Measurements from ENCODE around the gene CDC16. TPM values are rescaled to one million over a fixed set of nuclear protein-coding genes. Genes with fewer than 3 reads are reported as not detected.
A peak's percentile ranks its signal among the peaks of the same experiment; 100 is the strongest.

CDC16 gene
- total and polyA plus RNA-seq, 7 donors: 31.4 to 76.2 (median 39.4) TPM

DNA sequence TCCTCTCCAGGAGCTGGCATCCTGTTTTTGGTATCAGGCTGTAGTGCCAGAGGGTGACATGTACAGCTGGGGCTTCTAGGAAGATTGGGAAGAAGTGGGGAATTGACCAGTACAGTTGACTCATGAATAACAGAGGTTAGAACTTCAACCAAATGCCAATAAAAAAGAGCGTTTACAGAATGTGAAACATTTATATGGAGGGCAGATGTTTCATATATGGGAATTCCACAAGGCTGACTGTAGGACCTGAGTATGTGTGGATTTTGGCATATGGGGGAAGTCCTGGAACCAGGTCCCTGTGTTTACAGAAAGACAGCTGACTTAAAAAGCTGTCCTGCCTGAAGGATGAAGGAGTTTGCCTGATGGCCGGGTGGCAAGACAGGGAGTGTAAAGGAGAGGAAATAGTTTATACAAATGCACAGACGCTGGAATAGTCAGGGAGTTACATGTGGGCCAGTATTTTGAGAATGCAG, 84.8 kb downstream of the CDC16 start:
- H3K36me3 ChIP-seq: peaks cover 5 to 35% (median 20%) of the 10 kb centered on the region in 4 donors
- H3K27ac ChIP-seq: peak overlapping the region in 2 of 4 donors; percentile 34 to 38
- TF ChIP-seq, protein P1, sequence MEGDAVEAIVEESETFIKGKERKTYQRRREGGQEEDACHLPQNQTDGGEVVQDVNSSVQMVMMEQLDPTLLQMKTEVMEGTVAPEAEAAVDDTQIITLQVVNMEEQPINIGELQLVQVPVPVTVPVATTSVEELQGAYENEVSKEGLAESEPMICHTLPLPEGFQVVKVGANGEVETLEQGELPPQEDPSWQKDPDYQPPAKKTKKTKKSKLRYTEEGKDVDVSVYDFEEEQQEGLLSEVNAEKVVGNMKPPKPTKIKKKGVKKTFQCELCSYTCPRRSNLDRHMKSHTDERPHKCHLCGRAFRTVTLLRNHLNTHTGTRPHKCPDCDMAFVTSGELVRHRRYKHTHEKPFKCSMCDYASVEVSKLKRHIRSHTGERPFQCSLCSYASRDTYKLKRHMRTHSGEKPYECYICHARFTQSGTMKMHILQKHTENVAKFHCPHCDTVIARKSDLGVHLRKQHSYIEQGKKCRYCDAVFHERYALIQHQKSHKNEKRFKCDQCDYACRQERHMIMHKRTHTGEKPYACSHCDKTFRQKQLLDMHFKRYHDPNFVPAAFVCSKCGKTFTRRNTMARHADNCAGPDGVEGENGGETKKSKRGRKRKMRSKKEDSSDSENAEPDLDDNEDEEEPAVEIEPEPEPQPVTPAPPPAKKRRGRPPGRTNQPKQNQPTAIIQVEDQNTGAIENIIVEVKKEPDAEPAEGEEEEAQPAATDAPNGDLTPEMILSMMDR (IDR thresholded peaks at IDR 0.05): no peak
- intact Hi-C loops (cut with DNase I): no loop called here
- H3K9me3 ChIP-seq: no peaks in the 10 kb centered on the region
- WGBS, 2 donors: 65 to 72% methylated on average over 3 of the region's 3 CpGs
- DNase-seq: no peak
- peaks cover 0 to 56% (median 46%) of the 10 kb centered on the region in 4 donors for H3K4me1 ChIP-seq
- H3K27me3 ChIP-seq: no peaks in the 10 kb centered on the region
- H3K4me3 ChIP-seq: no peak overlapping the region

DNA sequence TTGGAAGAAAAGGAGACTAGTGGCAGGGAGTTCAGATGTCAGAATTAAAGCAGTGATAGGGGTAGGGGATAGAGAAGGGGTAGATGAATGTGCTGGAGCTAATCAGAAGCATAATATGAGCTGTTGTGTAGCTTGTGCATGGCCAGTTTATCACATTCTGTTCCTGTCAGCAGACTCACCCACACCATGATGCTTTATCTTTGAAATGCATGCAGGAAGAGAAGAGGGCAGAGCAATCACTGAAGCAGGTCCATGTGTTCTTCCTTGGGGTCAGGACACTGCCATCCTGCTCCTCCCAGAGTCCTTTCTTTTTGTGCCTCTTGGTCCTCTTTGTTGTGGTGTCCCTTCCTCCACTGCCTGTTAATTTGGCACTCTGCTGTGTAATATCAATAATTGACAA, 85.4 kb downstream of the CDC16 start:
- intact Hi-C loops (cut with DNase I): no loop called here
- no peak for DNase-seq

DNA sequence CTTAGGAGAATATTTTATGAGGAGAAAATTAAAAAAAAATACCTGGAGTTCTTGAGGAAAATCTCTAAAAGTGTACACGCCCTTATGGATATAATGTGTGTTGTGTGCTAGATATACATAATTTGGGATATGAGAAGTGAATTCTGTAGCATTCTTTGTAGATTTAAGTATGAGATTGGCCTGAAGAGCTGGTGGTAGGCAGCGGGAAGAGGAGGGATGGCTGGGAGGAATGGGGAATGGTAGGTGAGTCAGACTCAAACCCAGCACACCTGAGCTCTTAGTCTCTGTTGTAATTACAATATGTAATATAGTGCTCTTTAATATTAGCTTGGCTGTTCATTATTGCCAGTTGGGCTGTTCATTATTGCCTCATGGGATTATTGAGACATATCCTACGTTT, 86.6 kb downstream of the CDC16 start:
- H3K27me3 ChIP-seq: no peaks in the 10 kb centered on the region
- no peak for DNase-seq
- no peak overlapping the region for H3K4me3 ChIP-seq
- intact Hi-C loops (cut with DNase I): no loop called here
- TF ChIP-seq POLR2AphosphoS5 (IDR thresholded peaks at IDR 0.05) (no peak), POLR2A (IDR thresholded peaks at IDR 0.05) (no peak), EP300 (IDR thresholded peaks at IDR 0.05) (no peak)
- TF ChIP-seq, protein P1 (IDR thresholded peaks at IDR 0.05): no peak
- peaks cover 5 to 53% (median 28%) of the 10 kb centered on the region in 4 donors for H3K36me3 ChIP-seq
- no peak overlapping the region for H3K27ac ChIP-seq
- 94 to 96% methylated on average over 3 of the region's 3 CpGs for WGBS, 2 donors
- peaks cover 0 to 41% (median 31%) of the 10 kb centered on the region in 4 donors for H3K4me1 ChIP-seq
- H3K9me3 ChIP-seq: no peaks in the 10 kb centered on the region

More for the DNA sequence above, 85.4 kb downstream of the CDC16 start:
- Histone ChIP-seq H3K36me3 (peaks cover 5 to 41% (median 24%) of the 10 kb centered on the region in 4 donors), H3K9me3 (no peaks in the 10 kb centered on the region), H3K27me3 (no peaks in the 10 kb centered on the region), H3K4me3 (no peak overlapping the region), H3K27ac (peak overlapping the region in 1 of 4 donors; percentile 38), H3K4me1 (peaks cover 0 to 53% (median 43%) of the 10 kb centered on the region in 4 donors)
- TF ChIP-seq EP300 (IDR thresholded peaks at IDR 0.05): no peak
- TF ChIP-seq, protein P1 (IDR thresholded peaks at IDR 0.05): no peak
- no peak for TF ChIP-seq POLR2A (IDR thresholded peaks at IDR 0.05)
- TF ChIP-seq POLR2AphosphoS5 (IDR thresholded peaks at IDR 0.05): no peak

Small RNAs within 50 kb of the gene (small RNA-seq; reads per million reads assigned to genes)
- 0 reads per million in 3 donors for gene MIR4502
- 0 reads per million in 3 donors for gene MIR548AR

Other genes with a start within 250 kb of the CDC16 start
- 10 to 100 TPM; 15.0 to 22.4 (median 17.8) TPM for gene RASA3, start 102.3 kb upstream of the CDC16 start, total RNA-seq
- 10 to 100 TPM in 1 of 3 donors, 1 to 10 TPM in 2; 4.2 to 16.9 (median 5.4) TPM for gene RASA3, start 102.3 kb upstream of the CDC16 start, polyA plus RNA-seq
- gene CFAP97D2, start 55.6 kb upstream of the CDC16 start, total RNA-seq: not detected
- under 1 TPM in 1 of 3 donors, not detected in 2; 0.04 TPM for gene CFAP97D2, start 55.6 kb upstream of the CDC16 start, polyA plus RNA-seq
- 10 to 100 TPM; 32.4 to 65.9 (median 43.2) TPM for gene UPF3A, start 46.7 kb downstream of the CDC16 start, total RNA-seq
- gene UPF3A, start 46.7 kb downstream of the CDC16 start, polyA plus RNA-seq: 10 to 100 TPM; 25.7 to 44.4 (median 41.0) TPM
- 10 to 100 TPM in 3 of 4 donors, 1 to 10 TPM in 1; 9.4 to 15.9 (median 13.1) TPM for gene CHAMP1, start 79.6 kb downstream of the CDC16 start, total RNA-seq
- gene CHAMP1, start 79.6 kb downstream of the CDC16 start, polyA plus RNA-seq: 1 to 10 TPM; 6.5 to 9.6 (median 7.3) TPM

All from sigmoid colon (tissue), 7 donors.